Hypothalamus (tissue), 51 donors: ENCODE measurements around the gene METAP1D.
A peak's percentile ranks its signal among the peaks of the same experiment; 100 is the strongest.
"Not testable (repeated sequence)": the region's sequence is repeated elsewhere in the genome, so short reads cannot be mapped to it uniquely, and the experiment has no call there.

ENCODE experiments used
- DNase-seq, 51 donors: peaks; one replicate each; lab custom pipeline; 2025; lab: John Stamatoyannopoulos, UW

Gene METAP1D

GRCh38 chr2:172100080-172100934 lies 100.6 kb downstream of the METAP1D start:
- no peak for DNase-seq

- no peak for DNase-seq
Observed at GRCh38 chr2:172100935-172101820, 101.4 kb downstream of the METAP1D start.

- no peak for DNase-seq
Observed at GRCh38 chr2:172101821-172102390, 102.2 kb downstream of the METAP1D start.

GRCh38 chr2:172102391-172103359 lies 102.9 kb downstream of the METAP1D start, which contains the start of gene DLX2:
Gene DLX2, minus strand, starts transcription at chr2:172102900. Its CDS starts 362 bp downstream, at chr2:172102538.
- DNase-seq = peak in 35 of 51 donors; percentile 12 to 78 (median 47)

- DNase-seq = peak in 38 of 51 donors; percentile 5 to 79 (median 40)
Observed at GRCh38 chr2:172103471-172104272, 103.9 kb downstream of the METAP1D start.

- DNase-seq = no peak
Observed at GRCh38 chr2:172105471-172106107, 105.8 kb downstream of the METAP1D start.

- no peak for DNase-seq
Observed at GRCh38 chr2:172106108-172106961, 106.6 kb downstream of the METAP1D start.

- no peak for DNase-seq
Observed at GRCh38 chr2:172107690-172108586, 108.2 kb downstream of the METAP1D start.

GRCh38 chr2:172108587-172108930 lies 108.8 kb downstream of the METAP1D start:
- no peak for DNase-seq

- DNase-seq = no peak
Observed at GRCh38 chr2:172109256-172109987, 109.7 kb downstream of the METAP1D start.

- DNase-seq = no peak
Observed at GRCh38 chr2:172109988-172110811, 110.4 kb downstream of the METAP1D start.

- DNase-seq = no peak
Observed at GRCh38 chr2:172113617-172114016, 113.9 kb downstream of the METAP1D start.

GRCh38 chr2:172114176-172114575 lies 114.4 kb downstream of the METAP1D start:
- not testable (repeated sequence) for DNase-seq

- DNase-seq = no peak
Observed at GRCh38 chr2:172114579-172114978, 114.8 kb downstream of the METAP1D start.

GRCh38 chr2:172116107-172116506 lies 116.4 kb downstream of the METAP1D start:
- no peak for DNase-seq
